NCI-H526 (cell line): ENCODE results near the gene SHISA9.

ENCODE experiments used
- DNase-seq, 2 experiments: peaks; one replicate each; lab custom pipeline; 2025; lab: John Stamatoyannopoulos, UW

SHISA9 gene

GRCh38 chr16:13178318-13178717, 276.9 kb downstream of the SHISA9 start:
- DNase-seq: no peak

GRCh38 chr16:13181432-13181831, 280.0 kb downstream of the SHISA9 start:
- DNase-seq: no peak

- DNase-seq: peak; percentile 11 to 30
These were observed 285.4 kb downstream of the SHISA9 start for GRCh38 chr16:13186813-13187212.

- DNase-seq: no peak
These were observed 287.9 kb downstream of the SHISA9 start for GRCh38 chr16:13189250-13189649.

- no peak for DNase-seq
These were observed 292.3 kb downstream of the SHISA9 start for GRCh38 chr16:13193721-13194120.

GRCh38 chr16:13194766-13195165, 293.4 kb downstream of the SHISA9 start:
- no peak for DNase-seq

GRCh38 chr16:13203725-13204124, 302.3 kb downstream of the SHISA9 start:
- no peak for DNase-seq

- no peak for DNase-seq
These were observed 304.0 kb downstream of the SHISA9 start for GRCh38 chr16:13205352-13205751.

- peak in 1 of 2 experiments; percentile 8 for DNase-seq
These were observed 305.2 kb downstream of the SHISA9 start for GRCh38 chr16:13206606-13207005.

GRCh38 chr16:13207151-13207550, 305.8 kb downstream of the SHISA9 start:
- DNase-seq: no peak

GRCh38 chr16:13223666-13224065, 322.3 kb downstream of the SHISA9 start:
- no peak for DNase-seq

GRCh38 chr16:13229039-13229438, 327.6 kb downstream of the SHISA9 start:
- no peak for DNase-seq

- no peak for DNase-seq
These were observed 330.0 kb downstream of the SHISA9 start for GRCh38 chr16:13231365-13231764.

- DNase-seq: no peak
These were observed 333.6 kb downstream of the SHISA9 start for GRCh38 chr16:13234999-13235398.

- DNase-seq: no peak
These were observed 334.9 kb downstream of the SHISA9 start for GRCh38 chr16:13236308-13236707.

GRCh38 chr16:13238182-13238581, 336.8 kb downstream of the SHISA9 start:
- DNase-seq: no peak

GRCh38 chr16:13242201-13242600, 340.8 kb downstream of the SHISA9 start:
- DNase-seq: no peak

- DNase-seq: no peak
These were observed 343.4 kb downstream of the SHISA9 start for GRCh38 chr16:13244770-13245169.

- no peak for DNase-seq
These were observed 344.4 kb downstream of the SHISA9 start for GRCh38 chr16:13245713-13246377.

GRCh38 chr16:13254998-13255614, 353.7 kb downstream of the SHISA9 start:
- no peak for DNase-seq

- DNase-seq: no peak
These were observed 361.1 kb downstream of the SHISA9 start for GRCh38 chr16:13262270-13263090.

- no peak for DNase-seq
These were observed 363.6 kb downstream of the SHISA9 start for GRCh38 chr16:13264749-13265552.
